GM12878 (cell line): Measurements from ENCODE around the gene ACTL7A. TPM values are rescaled to one million over a fixed set of nuclear protein-coding genes. Genes with fewer than 3 reads are reported as not detected.

Source experiments
- ATAC-seq: fragments of 200-7000 bp; cut with Tn5 transposase; 3 replicates; pipeline ENCODE4 v1.9.1; 2020; ENCODE audit warnings: mild to moderate bottlenecking, moderate library complexity
- BruUV-seq: library from RNA; stranded (reverse); fragments of 400-500 nt; replicated peaks from 2 replicates; lab custom pipeline; 2021; lab: Mats Ljungman, UMichigan
- CTCF ChIA-PET: fragments of 300-600 bp; sonication (Branson Sonifier 250); formaldehyde crosslinking; extraction: SDS; loops from one replicate; lab custom pipeline; 2021; ENCODE audit warnings: inconsistent platforms; lab: Yijun Ruan, JAX
- POLR2A ChIA-PET: fragments of 350-600 bp; formaldehyde crosslinking; extraction: SDS; loops from one replicate; lab custom pipeline; 2021; ENCODE audit warnings: inconsistent platforms; lab: Charles Lee
- RAD21 ChIA-PET: fragments of 300-600 bp; sonication (Branson Sonifier 250); formaldehyde crosslinking; loops from one replicate; lab custom pipeline; 2023; ENCODE audit warnings: antibody characterized with exemption; ENCODE audit not compliant: unreplicated experiment; lab: Charles Lee
- SMC1A ChIA-PET: fragments of 300-600 bp; sonication (Branson Sonifier 250); formaldehyde crosslinking; loops from one replicate; lab custom pipeline; 2023; ENCODE audit not compliant: unreplicated experiment, uncharacterized antibody; lab: Charles Lee
- DNase-seq: peaks from one replicate; pipeline ENCODE4 v3.0.0-alpha.2; 2011; ENCODE audit warnings: low read depth, low spot score
- FAIRE-seq: peaks from 3 replicates; lab custom pipeline; 2011; peaks lifted over from hg19 to GRCh38; lab: Jason Lieb, UNC
- H2AFZ ChIP-seq: 2 replicates; pipeline ENCODE4 v1.6.0; 2011; ENCODE audit warnings: low read depth, low read length, control low read depth; ENCODE audit not compliant: control insufficient read depth
- H3K27ac ChIP-seq: 2 replicates; pipeline ENCODE4 v1.5.1; 2011; ENCODE audit warnings: control low read depth; ENCODE audit not compliant: control insufficient read depth, insufficient read depth
- H3K27me3 ChIP-seq, 2 experiments: replicated peaks in 1 of 2; 2 replicates each; pipeline versions ENCODE4 v1.6.0 to v1.6.1; 2011; ENCODE audit warnings: low read length in 1 of 2; ENCODE audit not compliant: control insufficient read depth in 2 of 2, insufficient read depth in 2 of 2
- H3K36me3 ChIP-seq, 2 experiments: 2 replicates each; pipeline ENCODE4 v1.5.1; 2011; ENCODE audit warnings: low read length in 1 of 2; ENCODE audit not compliant: control insufficient read depth in 2 of 2, insufficient read depth in 2 of 2
- H3K4me1 ChIP-seq: 2 replicates; pipeline ENCODE4 v1.6.1; 2011; ENCODE audit warnings: mild to moderate bottlenecking, low read length, moderate library complexity, mixed read lengths; ENCODE audit not compliant: control insufficient read depth, insufficient read depth
- H3K4me2 ChIP-seq: 2 replicates; pipeline ENCODE4 v1.6.0; 2011; ENCODE audit warnings: control low read depth; ENCODE audit not compliant: control insufficient read depth, insufficient read depth
- H3K4me3 ChIP-seq: fragments of 200-600 bp; sonication (generic); 2 replicates; pipeline ENCODE4 v1.5.1; 2016
- H3K79me2 ChIP-seq: 2 replicates; pipeline ENCODE4 v1.6.0; 2011; ENCODE audit warnings: low read length; ENCODE audit not compliant: control insufficient read depth, insufficient read depth
- H3K9ac ChIP-seq: 2 replicates; pipeline ENCODE4 v1.8.0; 2011; ENCODE audit warnings: low read length, control low read depth, mixed read lengths; ENCODE audit not compliant: control insufficient read depth, insufficient read depth
- H3K9me3 ChIP-seq: replicated peaks from 3 replicates; pipeline ENCODE4 v1.5.1; 2011; ENCODE audit warnings: mild to moderate bottlenecking, low read length; ENCODE audit not compliant: control insufficient read depth, insufficient read depth
- H4K20me1 ChIP-seq: 2 replicates; pipeline ENCODE4 v1.6.0; 2011; ENCODE audit not compliant: control insufficient read depth, insufficient read depth
- RAD21 ChIP-seq: IDR thresholded peaks from 2 replicates; pipeline ENCODE4 v1.6.1; 2011; ENCODE audit warnings: mild to moderate bottlenecking, low read depth, low read length, moderate library complexity; ENCODE audit not compliant: insufficient read depth
- ZNF24 ChIP-seq: fragments of 450-650 bp; IDR thresholded peaks from 2 replicates; pipeline ENCODE4 v1.6.1; 2017; ENCODE audit warnings: antibody characterized with exemption, mild to moderate bottlenecking
- WGBS: methylation state at CpG from one replicate; pipeline ENCODE4 v1.1.6; 2016; ENCODE audit warnings: low lambda C conversion rate; ENCODE audit not compliant: insufficient replicate concordance, insufficient coverage; ENCODE audit errors: missing lambda C conversion rate; 5-methylcytosine and 5-hydroxymethylcytosine counted together
- in situ Hi-C: fragments of 300-500 bp; cut with MboI; formaldehyde crosslinking; loops from 9 replicates; pipeline ENCODE4 v1.14.3; 2018; ENCODE audit warnings: mixed read lengths
- intact Hi-C: fragments of 100-400 bp; cut with micrococcal nuclease; formaldehyde crosslinking; loops from one replicate; pipeline ENCODE4 v1.14.2; 2022; ENCODE audit not compliant: unreplicated experiment
- polyA plus RNA-seq, 11 experiments: library from polyadenylated mRNA; depleted of rRNA in 4 of 11; unstranded in 6 of 11; stranded (reverse) in 5 of 11; fragments of >200 nt; fragmentation: Nextera tagmentation in 4 of 11; fragmentation: Illumina TruSeq in 1 of 11; extraction: Ambion mirVana in 4 of 11; extraction: Trizol in 1 of 11; gene quantifications; 1 replicate in 1 of 11; 2 replicates in 10 of 11; pipeline versions ENCODE4 v1.2.1 to v1.2.3, GENCODE V29; 2011 to 2016; ENCODE audit warnings: inconsistent platforms in 2 of 11, missing spikeins in 2 of 11, low read depth in 1 of 11
- total RNA-seq, 4 experiments: library from RNA; depleted of rRNA in 3 of 4; stranded (reverse); fragments of >200 nt in 3 of 4; fragmentation: Illumina TruSeq in 1 of 4; extraction: Trizol in 1 of 4; gene quantifications; 2 replicates each; pipeline versions ENCODE4 v1.2.1 to v1.2.3, GENCODE V29; 2013 to 2021
- TF ChIP-seq, protein P1 (sequence below), 3 experiments: IDR thresholded peaks in 2 of 3; conservative IDR thresholded peaks in 1 of 3; 2 replicates each; pipeline ENCODE4 v1.5.1; 2011; ENCODE audit warnings: low read depth in 3 of 3, low read length in 3 of 3, mild to moderate bottlenecking in 3 of 3, control low read depth in 2 of 3, moderate library complexity in 2 of 3, inconsistent platforms in 1 of 3, mixed read lengths in 1 of 3; ENCODE audit not compliant: control insufficient read depth in 2 of 3, insufficient read depth in 1 of 3; ENCODE audit errors: extremely low read depth in 1 of 3

ACTL7A gene
- total and polyA plus RNA-seq, 10 of the 15 experiments (the other 5 are each of a cell fraction or from before 2014, with no cell fraction given), result not detected

DNA sequence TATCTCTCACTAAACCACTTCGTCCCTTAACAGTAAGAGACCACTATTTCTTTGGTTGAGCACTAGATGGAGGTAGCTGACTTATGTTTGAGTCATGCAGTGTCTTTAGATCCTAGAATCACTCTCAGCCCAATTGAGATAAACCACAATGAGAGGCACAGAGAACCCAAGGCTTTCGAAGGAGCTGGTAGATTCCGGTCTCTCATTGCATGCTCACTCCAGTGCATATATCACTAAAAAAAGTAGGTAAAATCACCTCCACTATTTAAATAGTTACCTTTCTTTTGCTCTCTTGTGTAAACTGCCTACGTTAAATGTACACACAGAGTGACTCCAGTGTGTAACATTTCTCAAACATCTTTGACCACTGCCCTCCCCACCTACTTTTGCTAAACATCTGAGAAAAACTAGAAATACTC is 27.6 kb downstream of the ACTL7A start:
- ChIA-PET POLR2A (no interaction called here), SMC1A (interaction anchor here (1.6 to 2.3 kb wide), 2 partner anchors 13 to 21 kb away, joined by 4 to 9 read pairs; no protein-coding TSS in a partner anchor), RAD21 (no interaction called here), CTCF (interaction anchor here (1.3 to 3.0 kb wide), 4 partner anchors 11 to 580 kb away, joined by 3 to 13 read pairs (median 4); no protein-coding TSS in a partner anchor)
- H3K27ac ChIP-seq, result no peak overlapping the region
- H3K4me1 ChIP-seq, result peaks cover 8% of the 10 kb centered on the region
- intact Hi-C loops, result no loop called here
- WGBS, result 99% methylated on average over 4 of the region's 4 CpGs
- H2AFZ ChIP-seq, result no peak overlapping the region
- H3K4me3 ChIP-seq, result no peak overlapping the region
- no TSS peak for BruUV-seq
- no peaks in the 10 kb centered on the region for H3K9me3 ChIP-seq
- TF ChIP-seq, protein P1, sequence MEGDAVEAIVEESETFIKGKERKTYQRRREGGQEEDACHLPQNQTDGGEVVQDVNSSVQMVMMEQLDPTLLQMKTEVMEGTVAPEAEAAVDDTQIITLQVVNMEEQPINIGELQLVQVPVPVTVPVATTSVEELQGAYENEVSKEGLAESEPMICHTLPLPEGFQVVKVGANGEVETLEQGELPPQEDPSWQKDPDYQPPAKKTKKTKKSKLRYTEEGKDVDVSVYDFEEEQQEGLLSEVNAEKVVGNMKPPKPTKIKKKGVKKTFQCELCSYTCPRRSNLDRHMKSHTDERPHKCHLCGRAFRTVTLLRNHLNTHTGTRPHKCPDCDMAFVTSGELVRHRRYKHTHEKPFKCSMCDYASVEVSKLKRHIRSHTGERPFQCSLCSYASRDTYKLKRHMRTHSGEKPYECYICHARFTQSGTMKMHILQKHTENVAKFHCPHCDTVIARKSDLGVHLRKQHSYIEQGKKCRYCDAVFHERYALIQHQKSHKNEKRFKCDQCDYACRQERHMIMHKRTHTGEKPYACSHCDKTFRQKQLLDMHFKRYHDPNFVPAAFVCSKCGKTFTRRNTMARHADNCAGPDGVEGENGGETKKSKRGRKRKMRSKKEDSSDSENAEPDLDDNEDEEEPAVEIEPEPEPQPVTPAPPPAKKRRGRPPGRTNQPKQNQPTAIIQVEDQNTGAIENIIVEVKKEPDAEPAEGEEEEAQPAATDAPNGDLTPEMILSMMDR (IDR thresholded peaks at IDR 0.05 in 2 of 3, conservative IDR thresholded peaks at IDR 0.05 in 1 of 3; ENCODE audit: control insufficient read depth in 2 of 3, extremely low read depth in 1 of 3, insufficient read depth in 1 of 3, low read depth in 3 of 3, low read length in 3 of 3), result peak in 1 of 3 experiments; percentile 13; a peak in 2 of 6 replicates
- TF ChIP-seq ZNF24 (no peak), RAD21 (0 out of 2 replicates have a peak, but pooled peaks have one; percentile 23)
- no peak overlapping the region for H3K4me2 ChIP-seq
- no peaks in the 10 kb centered on the region for H3K27me3 ChIP-seq
- H3K36me3 ChIP-seq, result peaks cover 3 to 14% of the 10 kb centered on the region in 2 experiments
- in situ Hi-C loops, result no loop called here
- no peak for FAIRE-seq
- ATAC-seq, result no peak
- H3K9ac ChIP-seq, result no peak overlapping the region
- H3K79me2 ChIP-seq, result no peaks in the 10 kb centered on the region
- H4K20me1 ChIP-seq, result no peaks in the 10 kb centered on the region
- no peak for DNase-seq
